Epidermal melanocyte (primary cell): ENCODE measurements around the gene MCFD2.

Source experiments
- DNase-seq: peaks from one replicate; pipeline ENCODE4 v3.0.0; 2011; ENCODE audit warnings: low spot score; ENCODE audit not compliant: insufficient read length

MCFD2 gene

GRCh38 chr2:46939626-46940359 is 24.2 kb upstream of the MCFD2 start:
- no peak for DNase-seq

GRCh38 chr2:46937471-46937901 is 21.9 kb upstream of the MCFD2 start:
- DNase-seq = no peak

DNA sequence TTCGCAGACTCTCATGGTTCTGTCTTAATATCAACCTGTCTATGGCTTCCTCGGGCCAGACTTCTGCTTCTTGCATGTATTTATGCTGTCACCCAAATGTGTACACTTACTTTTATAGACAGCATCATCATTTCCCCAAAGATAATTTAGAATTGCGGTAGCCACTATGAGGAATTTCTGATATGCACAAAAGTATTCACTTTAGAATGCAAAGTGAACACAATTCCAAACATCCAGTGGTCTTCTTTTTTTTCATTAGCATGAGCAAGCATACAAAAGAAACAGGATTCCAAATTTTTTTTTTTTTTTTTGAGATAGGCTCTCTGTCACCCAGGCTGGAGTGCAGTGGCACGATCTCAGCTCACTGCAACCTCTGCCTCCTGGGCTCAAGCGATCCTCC is 21.0 kb upstream of the MCFD2 start:
- no peak for DNase-seq

- DNase-seq = no peak
Observed at GRCh38 chr2:46935071-46935470, 19.5 kb upstream of the MCFD2 start.

GRCh38 chr2:46929612-46930011 is 14.0 kb upstream of the MCFD2 start:
- no peak for DNase-seq

GRCh38 chr2:46926863-46927262 is 11.3 kb upstream of the MCFD2 start:
- DNase-seq = no peak

DNA sequence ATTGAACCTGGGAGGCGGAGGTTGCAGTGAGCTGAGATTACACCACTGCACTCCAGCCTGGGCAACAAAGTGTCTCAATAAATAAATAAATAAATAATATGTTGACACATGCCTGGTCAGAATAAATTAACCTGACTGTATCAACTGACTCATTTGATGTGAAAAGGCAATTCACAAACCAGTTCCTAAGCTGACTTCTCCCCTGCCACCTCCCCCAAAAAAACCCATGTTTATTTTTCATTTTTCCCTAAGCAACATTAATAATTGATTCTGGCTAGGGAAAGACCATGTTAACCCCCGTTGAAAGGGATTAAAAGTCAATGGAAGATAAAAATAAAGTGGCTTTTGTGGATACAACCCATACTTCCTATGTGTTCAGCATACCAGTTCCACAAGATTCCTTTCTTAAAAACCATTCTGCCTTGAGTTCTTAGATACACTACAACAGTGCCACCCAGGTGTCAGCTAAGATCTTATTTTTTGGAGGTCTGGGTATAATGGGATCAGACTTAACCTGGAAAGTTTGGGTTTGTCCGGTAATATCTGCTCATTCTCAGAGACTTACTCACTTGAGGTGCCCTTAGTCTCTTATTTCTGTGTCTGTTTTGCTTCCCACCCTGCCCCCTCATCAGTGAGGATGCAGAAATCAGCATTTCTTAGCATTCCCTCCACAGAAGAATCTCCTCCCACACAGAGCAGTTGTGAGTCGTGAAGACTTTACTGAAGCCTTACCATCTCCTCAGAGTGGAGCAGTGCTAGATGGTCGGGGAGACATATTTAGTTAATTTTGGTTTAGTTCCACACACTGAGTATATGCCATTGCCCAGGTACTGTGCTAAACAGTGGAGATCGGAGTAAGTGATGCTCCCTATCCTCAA is 10.1 kb upstream of the MCFD2 start:
- DNase-seq = no peak

DNA sequence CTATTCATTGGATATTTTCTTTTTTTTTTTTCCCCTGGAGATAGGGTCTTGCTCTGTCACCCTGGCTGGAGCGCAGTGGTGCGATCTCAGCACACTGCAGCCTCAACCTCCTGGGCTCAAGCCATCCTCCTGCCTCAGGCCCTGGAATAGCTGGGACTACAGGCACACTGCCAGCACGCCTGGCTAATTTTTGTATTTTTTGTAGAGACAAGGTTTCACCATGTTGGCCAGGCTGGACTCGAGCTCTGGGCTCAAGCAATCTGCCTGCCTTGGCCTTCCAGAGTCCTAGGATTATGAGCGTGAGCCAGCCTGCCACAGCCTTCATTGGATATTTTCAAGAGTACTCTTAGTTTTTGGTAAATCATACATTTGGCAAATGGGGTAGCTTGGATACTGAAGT is 9.0 kb upstream of the MCFD2 start:
- no peak for DNase-seq

GRCh38 chr2:46924038-46924437 is 8.4 kb upstream of the MCFD2 start:
- DNase-seq = no peak

- DNase-seq = no peak
Observed at GRCh38 chr2:46923041-46923528, 7.5 kb upstream of the MCFD2 start.

GRCh38 chr2:46922606-46923005 is 7.0 kb upstream of the MCFD2 start:
- no peak for DNase-seq

- DNase-seq = no peak
Observed at GRCh38 chr2:46921676-46922448, 6.3 kb upstream of the MCFD2 start.

DNA sequence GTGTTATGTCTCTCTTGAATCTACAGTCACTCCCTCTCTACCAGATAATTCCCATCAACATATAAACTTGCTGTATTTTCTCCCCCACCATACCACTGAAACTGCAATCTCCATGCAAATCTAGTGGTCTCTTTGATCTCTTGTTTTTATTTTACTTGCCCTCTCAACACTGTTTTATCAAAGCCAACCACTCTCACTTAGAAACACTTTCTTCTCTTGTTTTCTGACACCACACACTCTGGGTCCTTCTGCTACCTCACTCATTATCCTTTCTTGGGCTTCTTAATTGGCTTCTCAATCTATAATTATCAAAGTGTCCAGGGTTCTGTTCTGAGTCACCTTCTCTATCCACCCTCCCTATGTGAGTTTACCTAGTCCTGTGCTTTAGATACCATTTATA is 2.0 kb upstream of the MCFD2 start:
- DNase-seq = no peak

GRCh38 chr2:46915811-46916630 is 415 bp upstream of the MCFD2 start:
- peak; percentile 81 for DNase-seq

DNA sequence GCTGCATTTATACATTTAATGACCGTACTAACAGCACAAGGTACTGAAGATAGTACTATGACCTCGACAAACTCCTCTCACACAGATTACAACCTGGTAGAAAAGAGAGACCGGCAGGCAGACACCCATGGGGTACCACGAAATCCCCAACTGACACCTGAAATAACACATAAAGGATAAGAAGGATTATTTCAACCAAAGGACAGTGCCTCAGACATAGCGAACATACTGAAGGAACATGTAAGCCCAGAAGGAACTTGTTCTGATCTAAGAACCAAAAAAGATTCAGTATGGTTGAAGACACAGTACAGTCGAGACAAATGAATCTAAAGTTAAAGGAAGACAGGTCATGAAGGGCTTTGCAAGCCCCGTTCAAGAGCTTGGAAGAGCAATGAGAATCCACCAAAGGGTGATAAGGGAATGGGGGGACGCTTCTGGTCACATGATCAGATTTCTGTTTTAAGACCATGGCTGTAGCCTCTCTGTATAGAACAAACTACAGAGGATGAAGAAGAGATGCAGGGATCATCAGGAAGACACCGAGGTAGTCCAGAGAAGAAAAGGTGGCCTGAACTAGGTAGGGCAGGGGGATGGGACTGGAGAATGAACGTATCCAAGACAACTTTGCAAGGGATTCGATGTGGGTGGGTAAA is 902 bp downstream of the MCFD2 start:
- DNase-seq = no peak

- DNase-seq = no peak
Observed at GRCh38 chr2:46913471-46914381, 1.9 kb downstream of the MCFD2 start.

- no peak for DNase-seq
Observed at GRCh38 chr2:46909771-46910419, 5.7 kb downstream of the MCFD2 start.

DNA sequence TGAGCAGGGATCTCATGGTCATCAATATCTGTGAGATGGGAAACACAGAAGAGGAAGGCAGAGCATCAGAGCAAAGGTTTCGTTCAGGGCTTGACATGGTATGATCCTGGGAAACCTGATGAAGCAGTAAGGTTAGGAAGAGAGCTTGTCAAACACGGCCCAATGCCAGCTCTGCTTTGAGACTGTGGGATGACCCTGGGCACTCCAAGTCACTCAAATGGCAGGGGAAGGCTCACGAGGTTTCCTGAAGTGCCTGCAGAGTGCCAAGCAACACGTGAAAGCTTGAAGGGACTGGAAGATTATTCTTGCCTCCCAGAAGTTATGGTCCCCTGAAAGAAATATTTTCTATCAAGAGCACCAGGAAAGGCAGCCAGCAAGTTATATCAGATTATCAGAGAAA is 6.5 kb downstream of the MCFD2 start:
- no peak for DNase-seq
